IMR-90 (cell line): ENCODE results near the gene RBMS3.

Experiments used
- BHLHE40 ChIP-seq: fragments of 150-350 bp; IDR thresholded peaks from 2 replicates; pipeline ENCODE4 v1.6.1; 2016; ENCODE audit warnings: mild to moderate bottlenecking, low read depth, low read length
- MAFK ChIP-seq: IDR thresholded peaks from 2 replicates; pipeline ENCODE4 v1.6.1; 2012; ENCODE audit warnings: low read depth, low read length, improper control_type of control experiment
- NFE2L2 ChIP-seq: fragments of 150-350 bp; IDR thresholded peaks from 2 replicates; pipeline ENCODE4 v1.6.1; 2016; ENCODE audit warnings: low read depth, mild to moderate bottlenecking, low read length
- POLR2A ChIP-seq: IDR thresholded peaks from 2 replicates; pipeline ENCODE4 v1.6.1; 2012; ENCODE audit warnings: mild to moderate bottlenecking, low read depth, low read length
- TF ChIP-seq, protein P1 (sequence below): conservative IDR thresholded peaks from 2 replicates; pipeline ENCODE4 v1.5.1; 2012; ENCODE audit warnings: mild to moderate bottlenecking, low read depth, low read length, improper control_type of control experiment
- TF ChIP-seq, protein P2 (sequence below): fragments of 150-350 bp; IDR thresholded peaks from 2 replicates; pipeline ENCODE4 v1.6.1; 2017; ENCODE audit warnings: mild to moderate bottlenecking, antibody characterized with exemption, low read length, low read depth

DNA sequence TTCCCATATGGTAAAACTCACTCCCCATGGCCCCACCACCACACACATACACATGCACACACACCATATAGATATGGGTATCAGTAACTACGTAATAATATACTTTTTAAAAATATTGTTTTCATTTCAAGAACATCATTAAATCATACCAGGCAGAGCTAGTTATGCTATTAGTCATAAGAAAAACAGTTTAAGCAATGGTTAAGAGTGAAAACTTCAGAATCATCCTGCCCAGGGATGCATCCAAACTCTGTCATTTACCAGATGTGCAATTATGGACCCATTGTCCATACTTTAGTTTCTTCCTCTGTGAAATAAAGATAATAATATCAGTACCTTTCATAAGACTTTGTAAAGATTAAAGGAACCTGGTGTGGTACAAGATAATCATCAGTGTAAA lies 608.3 kb downstream of the RBMS3 start:
- TF ChIP-seq, protein P1, sequence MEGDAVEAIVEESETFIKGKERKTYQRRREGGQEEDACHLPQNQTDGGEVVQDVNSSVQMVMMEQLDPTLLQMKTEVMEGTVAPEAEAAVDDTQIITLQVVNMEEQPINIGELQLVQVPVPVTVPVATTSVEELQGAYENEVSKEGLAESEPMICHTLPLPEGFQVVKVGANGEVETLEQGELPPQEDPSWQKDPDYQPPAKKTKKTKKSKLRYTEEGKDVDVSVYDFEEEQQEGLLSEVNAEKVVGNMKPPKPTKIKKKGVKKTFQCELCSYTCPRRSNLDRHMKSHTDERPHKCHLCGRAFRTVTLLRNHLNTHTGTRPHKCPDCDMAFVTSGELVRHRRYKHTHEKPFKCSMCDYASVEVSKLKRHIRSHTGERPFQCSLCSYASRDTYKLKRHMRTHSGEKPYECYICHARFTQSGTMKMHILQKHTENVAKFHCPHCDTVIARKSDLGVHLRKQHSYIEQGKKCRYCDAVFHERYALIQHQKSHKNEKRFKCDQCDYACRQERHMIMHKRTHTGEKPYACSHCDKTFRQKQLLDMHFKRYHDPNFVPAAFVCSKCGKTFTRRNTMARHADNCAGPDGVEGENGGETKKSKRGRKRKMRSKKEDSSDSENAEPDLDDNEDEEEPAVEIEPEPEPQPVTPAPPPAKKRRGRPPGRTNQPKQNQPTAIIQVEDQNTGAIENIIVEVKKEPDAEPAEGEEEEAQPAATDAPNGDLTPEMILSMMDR = no peak
- TF ChIP-seq POLR2A (no peak), MAFK (no peak), BHLHE40 (no peak), NFE2L2 (no peak)
- TF ChIP-seq, protein P2, sequence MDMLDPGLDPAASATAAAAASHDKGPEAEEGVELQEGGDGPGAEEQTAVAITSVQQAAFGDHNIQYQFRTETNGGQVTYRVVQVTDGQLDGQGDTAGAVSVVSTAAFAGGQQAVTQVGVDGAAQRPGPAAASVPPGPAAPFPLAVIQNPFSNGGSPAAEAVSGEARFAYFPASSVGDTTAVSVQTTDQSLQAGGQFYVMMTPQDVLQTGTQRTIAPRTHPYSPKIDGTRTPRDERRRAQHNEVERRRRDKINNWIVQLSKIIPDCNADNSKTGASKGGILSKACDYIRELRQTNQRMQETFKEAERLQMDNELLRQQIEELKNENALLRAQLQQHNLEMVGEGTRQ = no peak
